ENCODE measurements around the gene EXD2.

DNA sequence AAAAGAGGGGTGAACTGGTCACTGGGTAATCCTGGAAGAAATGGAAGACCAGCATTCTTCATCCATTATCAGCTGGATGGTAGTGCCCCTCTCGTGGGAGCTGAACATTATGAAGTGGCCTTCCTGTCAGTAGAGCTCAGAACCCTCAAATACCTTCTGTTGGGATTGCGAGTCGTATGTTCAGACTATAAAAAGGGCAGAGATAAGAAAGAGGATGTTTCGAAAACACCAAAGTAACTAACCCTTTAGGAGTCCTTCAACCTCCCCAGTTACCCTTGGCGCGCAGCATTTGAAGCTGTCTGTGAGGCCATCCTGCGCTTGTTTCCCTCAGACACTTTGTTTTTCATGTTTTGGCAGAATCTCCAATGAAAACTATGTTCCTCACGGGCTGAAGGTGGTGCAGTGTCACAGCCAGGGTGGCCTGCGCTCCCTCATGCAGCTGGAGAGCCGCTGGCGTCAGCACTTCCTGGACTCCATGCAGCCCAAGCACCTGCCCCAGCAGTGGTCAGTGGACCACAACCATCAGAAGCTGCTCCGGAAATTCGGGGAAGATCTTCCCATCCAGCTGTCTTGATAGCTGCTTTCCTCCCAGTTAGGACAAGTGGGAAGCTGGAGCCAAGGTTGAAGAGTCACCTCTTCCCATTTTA, 49.4 kb downstream of the EXD2 start:
- no peak for TF ChIP-seq CTCF (IDR thresholded peaks at IDR 0.05; ENCODE audit: borderline replicate concordance, extremely low read depth, low read length, poor library complexity, severe bottlenecking)
- no peak for TF ChIP-seq EZH2 (IDR thresholded peaks at IDR 0.05; ENCODE audit: borderline replicate concordance, low read depth, low read length, severe bottlenecking)
